ENCODE measurements around the gene HIC2.
"Not testable (repeated sequence)": the region's sequence is repeated elsewhere in the genome, so short reads cannot be mapped to it uniquely, and the experiment has no call there.

Gene HIC2

GRCh38 chr22:21434378-21435233 is 17.4 kb downstream of the HIC2 start:
- not testable (repeated sequence) for DNase-seq (ENCODE audit: low read depth)

- not testable (repeated sequence) for DNase-seq (ENCODE audit: low read depth)
Measured at GRCh38 chr22:21435998-21436810, 19.0 kb downstream of the HIC2 start.

DNA sequence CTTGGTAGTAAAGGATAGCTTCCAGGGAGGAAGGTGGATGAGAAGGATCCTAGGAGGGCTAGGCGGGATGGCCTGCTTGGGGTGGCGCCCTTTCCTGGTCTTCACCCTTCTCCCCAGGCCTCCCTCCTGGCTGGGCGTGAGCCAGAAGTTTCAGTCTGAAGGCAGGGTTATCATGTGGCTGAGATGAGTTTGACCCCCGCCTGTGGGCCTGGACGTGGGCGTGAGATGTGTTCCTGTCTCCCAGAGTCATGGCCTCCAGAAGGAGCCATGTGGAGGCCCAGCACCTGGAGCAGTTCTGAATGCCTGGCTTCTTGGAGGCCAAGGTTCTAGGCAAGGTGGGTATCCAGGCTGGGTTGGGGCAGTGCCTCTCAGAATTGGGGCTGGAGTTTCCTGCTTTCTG is 20.8 kb downstream of the HIC2 start:
- not testable (repeated sequence) for DNase-seq (ENCODE audit: low read depth)

DNA sequence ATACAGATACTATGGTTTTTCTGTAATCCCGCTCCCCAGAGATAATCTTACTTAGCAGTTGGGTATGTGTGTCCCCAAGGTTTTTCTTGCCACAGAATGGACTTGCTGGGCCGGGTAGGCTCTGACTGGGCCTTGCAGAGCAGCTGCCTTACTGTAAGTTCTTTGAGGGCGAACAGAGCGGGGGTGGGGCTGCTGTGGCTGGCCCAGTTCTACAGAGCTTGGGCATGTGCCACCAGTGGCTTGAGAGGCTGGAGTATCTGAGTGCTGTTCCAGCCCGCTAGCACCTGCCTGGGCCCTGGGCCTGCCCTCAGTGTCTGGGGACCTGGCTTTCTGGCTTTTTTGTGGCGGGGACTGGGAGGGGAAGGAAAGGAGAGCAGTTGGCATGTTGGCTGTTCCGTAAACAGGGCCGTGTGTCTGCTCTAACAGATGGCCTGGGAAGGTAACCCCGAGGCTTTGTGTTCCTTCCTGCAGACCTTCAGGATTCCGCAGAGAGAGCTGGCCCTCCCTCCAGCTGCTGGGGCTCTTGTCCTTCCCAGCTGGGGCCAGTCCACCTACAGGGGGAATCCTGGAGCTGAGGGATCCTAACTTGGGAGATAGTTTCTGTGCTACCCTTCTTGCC is 23.0 kb downstream of the HIC2 start:
- not testable (repeated sequence) for DNase-seq (ENCODE audit: low read depth)

GRCh38 chr22:21440676-21441075 is 23.5 kb downstream of the HIC2 start:
- DNase-seq (ENCODE audit: low read depth), result not testable (repeated sequence)

GRCh38 chr22:21441170-21441569 is 24.0 kb downstream of the HIC2 start:
- not testable (repeated sequence) for DNase-seq (ENCODE audit: low read depth)

DNA sequence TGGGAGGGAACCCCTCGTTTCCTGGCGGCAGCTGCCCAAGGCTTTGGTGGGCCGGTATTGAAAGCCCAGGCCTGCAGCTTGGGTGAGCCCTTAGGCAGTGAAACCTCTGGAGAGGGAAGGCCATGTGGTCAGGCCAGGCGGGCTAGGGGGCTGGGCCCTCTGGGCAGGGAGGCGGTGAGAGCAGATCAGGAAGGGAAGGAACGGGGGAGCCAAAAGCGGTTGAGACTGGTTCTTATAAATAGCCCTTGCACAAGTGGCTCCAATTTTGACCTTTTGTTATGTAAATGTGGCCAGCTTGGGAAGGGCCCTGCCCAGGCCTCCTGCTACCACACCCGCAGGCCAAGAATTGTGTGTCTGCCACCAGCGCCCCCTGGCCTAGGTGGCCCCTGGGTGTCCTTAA is 25.0 kb downstream of the HIC2 start:
- DNase-seq (ENCODE audit: low read depth), result not testable (repeated sequence)

DNA sequence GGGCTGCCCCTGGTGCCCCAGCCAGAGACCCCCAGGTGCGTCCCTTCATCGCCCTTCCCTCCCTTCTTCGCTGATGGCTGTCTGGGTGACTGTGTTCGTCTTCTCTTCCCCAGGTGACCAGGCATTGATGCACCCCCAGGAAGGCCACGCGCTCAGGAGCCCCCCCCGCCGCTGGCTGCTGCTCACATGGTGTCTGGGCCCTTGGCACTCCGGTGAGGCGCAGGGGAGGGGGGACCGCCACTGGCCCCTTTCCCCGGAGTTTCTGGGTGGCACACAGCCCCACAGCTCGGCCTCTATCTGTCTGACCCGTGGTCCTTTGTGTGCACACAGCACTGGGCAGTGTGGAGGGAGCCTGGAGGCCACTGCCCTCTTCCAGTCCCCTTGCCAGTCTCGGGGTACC is 25.5 kb downstream of the HIC2 start:
- DNase-seq (ENCODE audit: low read depth), result not testable (repeated sequence)

DNA sequence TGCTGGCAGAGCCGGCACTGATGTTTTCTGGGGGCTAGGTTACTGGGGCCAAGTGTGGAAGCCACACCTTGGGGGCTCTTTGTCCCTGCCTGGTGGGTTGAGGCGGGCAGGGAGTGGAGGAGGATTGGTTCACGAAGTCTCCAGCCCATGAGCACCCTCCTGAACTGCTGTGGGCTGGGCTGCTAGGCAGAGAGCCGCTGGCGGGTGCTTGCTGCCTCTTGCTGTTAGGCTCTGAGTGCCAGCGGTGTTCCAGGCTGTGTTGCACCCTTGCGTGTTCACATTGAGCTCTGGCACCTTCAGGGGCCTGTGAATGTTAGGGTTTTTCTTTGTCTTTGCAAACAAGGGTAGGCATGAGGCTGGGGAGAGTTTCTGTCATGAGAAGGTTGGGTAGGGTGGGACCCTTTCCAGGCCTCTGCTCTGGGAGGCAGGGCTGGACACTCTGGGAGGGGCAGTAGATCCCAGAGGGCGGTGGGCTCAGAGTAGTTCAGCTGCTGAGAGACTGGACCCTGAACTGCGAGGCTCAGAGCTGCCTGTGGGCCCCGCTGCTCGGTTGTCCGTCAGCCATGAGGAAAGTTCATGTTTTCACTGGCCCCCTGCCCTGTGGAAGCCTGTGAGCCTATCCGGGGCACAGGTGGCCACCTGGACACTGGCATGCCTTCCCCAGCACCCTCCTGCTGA is 26.0 kb downstream of the HIC2 start:
- DNase-seq (ENCODE audit: low read depth), result no peak

DNA sequence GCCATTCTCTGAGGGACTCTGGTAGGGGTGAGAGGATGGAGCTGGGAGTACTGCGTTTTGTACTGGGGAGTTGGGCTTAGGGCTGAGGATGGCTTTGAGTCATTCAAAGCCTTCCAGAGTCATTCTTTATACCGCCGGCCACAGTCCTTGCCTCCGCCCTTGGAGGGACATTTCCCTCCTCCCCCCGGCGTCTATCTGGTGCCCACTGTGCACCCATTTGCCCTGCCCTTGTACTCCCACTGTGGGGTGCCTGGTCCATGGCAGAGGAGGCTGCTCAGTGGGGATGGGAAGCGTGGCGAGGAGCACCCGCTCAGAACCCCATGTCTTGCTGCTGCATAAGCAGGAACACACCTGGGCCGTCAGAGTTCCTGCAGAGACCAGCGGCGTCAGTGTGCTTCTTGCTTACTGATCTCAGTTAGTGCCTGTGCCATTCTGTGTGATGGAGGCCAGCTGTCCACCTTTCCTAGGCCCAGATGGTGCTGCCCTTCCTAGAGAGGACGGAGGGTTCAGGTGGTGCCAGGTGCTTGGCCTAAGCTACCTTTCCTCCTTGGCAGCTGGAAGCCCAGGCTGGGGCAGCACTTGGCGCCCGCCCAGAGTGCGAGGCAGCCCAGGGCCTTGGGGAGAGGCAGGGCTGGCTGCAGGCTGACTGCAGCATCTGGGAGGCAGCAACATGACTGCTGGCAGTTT is 26.7 kb downstream of the HIC2 start:
- no peak for DNase-seq (ENCODE audit: low read depth)

GRCh38 chr22:21444701-21445436 is 27.7 kb downstream of the HIC2 start:
- no peak for DNase-seq (ENCODE audit: low read depth)

- no peak for DNase-seq (ENCODE audit: low read depth)
Measured at GRCh38 chr22:21445437-21446127, 28.4 kb downstream of the HIC2 start.

- DNase-seq (ENCODE audit: low read depth), result no peak
Measured at GRCh38 chr22:21446128-21446826, 29.1 kb downstream of the HIC2 start.

GRCh38 chr22:21446827-21447690 is 29.9 kb downstream of the HIC2 start:
- DNase-seq (ENCODE audit: low read depth), result no peak

GRCh38 chr22:21447694-21448402 is 30.7 kb downstream of the HIC2 start:
- no peak for DNase-seq (ENCODE audit: low read depth)

DNA sequence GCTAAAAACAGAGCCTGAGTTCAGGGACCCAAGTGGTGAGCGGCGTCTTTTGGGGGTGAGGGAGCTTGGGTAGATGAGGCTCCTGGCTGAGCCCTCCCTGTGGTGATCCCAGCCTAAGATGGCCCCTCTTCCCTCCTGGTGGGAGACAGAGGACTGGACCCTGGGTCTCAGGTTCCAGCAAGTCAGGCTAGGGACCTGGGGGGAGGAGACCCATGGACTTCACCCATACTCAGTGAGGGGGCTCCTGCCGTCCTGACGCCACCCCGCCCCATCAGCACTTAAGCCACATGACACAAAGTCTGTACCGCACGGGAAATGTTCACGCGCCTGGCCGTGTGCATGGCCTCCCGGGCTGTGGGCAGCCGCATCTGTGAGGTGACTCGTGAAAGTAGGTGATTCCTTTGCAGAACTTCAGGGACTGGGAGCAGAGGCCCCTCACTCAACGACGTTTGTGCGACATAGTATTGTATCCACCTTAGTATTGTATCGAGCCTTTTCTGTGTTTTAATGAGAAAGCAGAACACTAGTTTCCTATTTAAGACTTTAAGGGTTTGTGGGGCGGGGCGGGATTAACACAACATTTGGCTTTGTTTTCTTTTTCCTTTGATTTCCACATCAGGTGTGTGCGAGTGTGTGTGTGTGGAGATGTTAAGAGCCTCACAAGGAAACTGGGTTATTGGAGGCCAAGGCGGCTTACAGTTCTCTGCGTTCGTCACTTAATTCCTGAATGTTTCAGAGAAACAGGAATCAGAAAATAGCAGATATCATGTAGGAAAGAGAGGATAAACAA is 31.7 kb downstream of the HIC2 start:
- no peak for DNase-seq (ENCODE audit: low read depth)
